ENCODE measurements around the gene ANKRD12. TPM values are rescaled to one million over a fixed set of nuclear protein-coding genes. Genes with fewer than 3 reads are reported as not detected.

Gene ANKRD12
- polyA plus RNA-seq, 1 donor (not counting 4 experiments of a cell fraction or from before 2014, with no cell fraction given), result 8.0 TPM

- Histone ChIP-seq H2AFZ (ENCODE audit: control insufficient read depth, low read length) (no peak overlapping the region), H3K27ac (ENCODE audit: control insufficient read depth, insufficient read depth, low read length) (no peak overlapping the region), H3K9me1 (ENCODE audit: control insufficient read depth, extremely low read depth, insufficient read depth, low read length) (no peaks in the 10 kb centered on the region), H3K27me3 (ENCODE audit: control insufficient read depth, extremely low read depth, insufficient read depth, low read length) (no peaks in the 10 kb centered on the region), H3K9me3 (ENCODE audit: control insufficient read depth, low read depth, low read length) (peaks cover 3% of the 10 kb centered on the region), H3K9ac (ENCODE audit: control insufficient read depth, extremely low read depth, insufficient read depth, low read length) (no peak overlapping the region), H3K79me2 (ENCODE audit: control insufficient read depth, insufficient read depth, low read length) (no peaks in the 10 kb centered on the region), H3K36me3 (ENCODE audit: control insufficient read depth in 2 of 2, extremely low read depth in 1 of 2, insufficient read depth in 2 of 2, low read length in 2 of 2) (no peaks in the 10 kb centered on the region), H3K4me2 (ENCODE audit: control insufficient read depth, extremely low read depth, insufficient read depth, low read depth, low read length) (no peak overlapping the region), H3K4me1 (ENCODE audit: control insufficient read depth, extremely low read depth, insufficient read depth, low read length) (peaks cover 4% of the 10 kb centered on the region), H3K4me3 (ENCODE audit: control insufficient read depth in 2 of 3, extremely low read depth in 1 of 3, insufficient read depth in 2 of 3, low read depth in 1 of 3, low read length in 3 of 3) (no peak overlapping the region), H4K20me1 (ENCODE audit: control insufficient read depth, extremely low read depth, insufficient read depth, low read length) (no peaks in the 10 kb centered on the region)
- TF ChIP-seq EZH2 (IDR thresholded peaks at IDR 0.05; ENCODE audit: low read length) (no peak), CTCF (optimal IDR thresholded peaks at IDR 0.05 in 1 of 3, IDR thresholded peaks at IDR 0.05 in 1 of 3, conservative IDR thresholded peaks at IDR 0.05 in 1 of 3; ENCODE audit: extremely low read depth in 1 of 3, insufficient read depth in 2 of 3, low read length in 3 of 3) (no peak)
- DNase-seq (ENCODE audit: low read depth, low spot score) (no peak), FAIRE-seq (no peak)
- dilution Hi-C loops (cut with MboI; ENCODE audit: extremely low pct_ligation_motif_present, low sequenced_read_pairs), result no loop called here
Observed at GRCh38 chr18:9289698-9290097, 153.1 kb downstream of the ANKRD12 start.

GRCh38 chr18:9290156-9290555 is 153.6 kb downstream of the ANKRD12 start:
- Histone ChIP-seq H3K9ac (ENCODE audit: control insufficient read depth, extremely low read depth, insufficient read depth, low read length) (no peak overlapping the region), H3K4me2 (ENCODE audit: control insufficient read depth, extremely low read depth, insufficient read depth, low read depth, low read length) (no peak overlapping the region), H3K36me3 (ENCODE audit: control insufficient read depth in 2 of 2, extremely low read depth in 1 of 2, insufficient read depth in 2 of 2, low read length in 2 of 2) (no peaks in the 10 kb centered on the region), H3K9me3 (ENCODE audit: control insufficient read depth, low read depth, low read length) (peaks cover 3% of the 10 kb centered on the region), H3K27ac (ENCODE audit: control insufficient read depth, insufficient read depth, low read length) (no peak overlapping the region), H3K4me1 (ENCODE audit: control insufficient read depth, extremely low read depth, insufficient read depth, low read length) (peaks cover 4% of the 10 kb centered on the region), H3K9me1 (ENCODE audit: control insufficient read depth, extremely low read depth, insufficient read depth, low read length) (no peaks in the 10 kb centered on the region), H3K27me3 (ENCODE audit: control insufficient read depth, extremely low read depth, insufficient read depth, low read length) (no peaks in the 10 kb centered on the region), H3K4me3 (ENCODE audit: control insufficient read depth in 2 of 3, extremely low read depth in 1 of 3, insufficient read depth in 2 of 3, low read depth in 1 of 3, low read length in 3 of 3) (no peak overlapping the region), H3K79me2 (ENCODE audit: control insufficient read depth, insufficient read depth, low read length) (no peaks in the 10 kb centered on the region), H4K20me1 (ENCODE audit: control insufficient read depth, extremely low read depth, insufficient read depth, low read length) (no peaks in the 10 kb centered on the region), H2AFZ (ENCODE audit: control insufficient read depth, low read length) (no peak overlapping the region)
- dilution Hi-C loops (cut with MboI; ENCODE audit: extremely low pct_ligation_motif_present, low sequenced_read_pairs), result no loop called here
- FAIRE-seq, result no peak
- no peak for DNase-seq (ENCODE audit: low read depth, low spot score)
- TF ChIP-seq CTCF (optimal IDR thresholded peaks at IDR 0.05 in 1 of 3, IDR thresholded peaks at IDR 0.05 in 1 of 3, conservative IDR thresholded peaks at IDR 0.05 in 1 of 3; ENCODE audit: extremely low read depth in 1 of 3, insufficient read depth in 2 of 3, low read length in 3 of 3), result no peak
- TF ChIP-seq EZH2 (IDR thresholded peaks at IDR 0.05; ENCODE audit: low read length), result no peak
